ENCODE data around the gene SLC44A4.

GRCh38 chr6:31882344-31882743 lies 3.5 kb upstream of the SLC44A4 start:
- no peak for TF ChIP-seq CTCF (IDR thresholded peaks at IDR 0.05)
- TF ChIP-seq POLR2A (IDR thresholded peaks at IDR 0.05) = no peak

All from vagina (tissue), 2 donors.